HEK293 (cell line): ENCODE data around the gene TMSB15C.
"Not testable (repeated sequence)": the region's sequence is repeated elsewhere in the genome, so short reads cannot be mapped to it uniquely, and the experiment has no call there.

Source experiments
- ZNF174 ChIP-seq: fragments of 450-650 bp; formaldehyde crosslinking; IDR thresholded peaks from 2 replicates; pipeline ENCODE4 v1.5.0; 2017; ENCODE audit warnings: missing biosample characterization, mild to moderate bottlenecking, missing genetic modification characterization
- ZNF792 ChIP-seq: fragments of 450-650 bp; formaldehyde crosslinking; IDR thresholded peaks from 2 replicates; pipeline ENCODE4 v1.5.1; 2016; ENCODE audit warnings: missing biosample characterization, missing genetic modification characterization

GRCh38 chrX:104062636-104063035 is 13.4 kb downstream of the TMSB15C start:
- TF ChIP-seq ZNF792, ZNF174 (tag by site-specific recombination): not testable (repeated sequence)
